Kidney epithelial cell (primary cell): ENCODE measurements around the gene TAF9B. TPM values are rescaled to one million over a fixed set of nuclear protein-coding genes. Genes with fewer than 3 reads are reported as not detected.

ENCODE experiments used
- DNase-seq: peaks from one replicate; pipeline ENCODE4 v3.0.0-alpha.2; 2010; ENCODE audit warnings: low read depth
- H3K27me3 ChIP-seq: 2 replicates; pipeline ENCODE4 v1.6.0; 2011; ENCODE audit warnings: low read length; ENCODE audit not compliant: control insufficient read depth, insufficient read depth
- H3K36me3 ChIP-seq: 2 replicates; pipeline ENCODE4 v1.5.1; 2011; ENCODE audit warnings: low read length; ENCODE audit not compliant: control insufficient read depth, insufficient read depth
- H3K4me3 ChIP-seq: 2 replicates; pipeline ENCODE4 v1.5.1; 2011; ENCODE audit warnings: low read depth, mild to moderate bottlenecking, control low read depth, low read length
- total RNA-seq: library from RNA; depleted of rRNA; stranded (reverse); fragments of >200 nt; gene quantifications from 2 replicates; pipeline ENCODE4 v1.2.3, GENCODE V29; 2015
- TF ChIP-seq, protein P1 (sequence below): IDR thresholded peaks from 2 replicates; pipeline ENCODE4 v1.5.1; 2011; ENCODE audit warnings: mild to moderate bottlenecking, moderate library complexity, low read length, control low read depth, inconsistent platforms; ENCODE audit not compliant: insufficient read depth, poor library complexity, severe bottlenecking

TAF9B gene
- total RNA-seq, 1 donor from 2014 or later: 17.8 TPM

DNA sequence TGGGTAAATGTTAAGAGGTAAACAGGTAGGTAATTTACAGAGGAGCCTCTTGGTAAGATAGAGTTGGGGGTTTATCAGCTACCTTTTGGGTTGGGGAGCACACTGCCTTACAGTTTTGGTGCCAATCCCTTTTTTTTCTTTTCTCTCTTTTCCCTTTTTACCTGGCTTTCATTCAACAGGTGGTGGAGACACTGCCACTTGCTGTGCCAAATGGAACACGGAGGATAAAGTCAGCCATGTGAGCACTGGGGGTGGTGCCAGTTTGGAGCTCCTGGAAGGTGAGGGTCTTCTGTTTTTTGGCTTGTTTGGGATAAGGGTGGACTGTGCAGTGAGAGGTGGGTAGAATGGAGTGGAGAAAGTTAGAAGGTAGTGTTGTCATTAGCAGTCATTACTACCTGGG is 14.3 kb downstream of the TAF9B start:
- Histone ChIP-seq H3K27me3 (no peaks in the 10 kb centered on the region), H3K36me3 (no peaks in the 10 kb centered on the region), H3K4me3 (no peak overlapping the region)
- TF ChIP-seq, protein P1, sequence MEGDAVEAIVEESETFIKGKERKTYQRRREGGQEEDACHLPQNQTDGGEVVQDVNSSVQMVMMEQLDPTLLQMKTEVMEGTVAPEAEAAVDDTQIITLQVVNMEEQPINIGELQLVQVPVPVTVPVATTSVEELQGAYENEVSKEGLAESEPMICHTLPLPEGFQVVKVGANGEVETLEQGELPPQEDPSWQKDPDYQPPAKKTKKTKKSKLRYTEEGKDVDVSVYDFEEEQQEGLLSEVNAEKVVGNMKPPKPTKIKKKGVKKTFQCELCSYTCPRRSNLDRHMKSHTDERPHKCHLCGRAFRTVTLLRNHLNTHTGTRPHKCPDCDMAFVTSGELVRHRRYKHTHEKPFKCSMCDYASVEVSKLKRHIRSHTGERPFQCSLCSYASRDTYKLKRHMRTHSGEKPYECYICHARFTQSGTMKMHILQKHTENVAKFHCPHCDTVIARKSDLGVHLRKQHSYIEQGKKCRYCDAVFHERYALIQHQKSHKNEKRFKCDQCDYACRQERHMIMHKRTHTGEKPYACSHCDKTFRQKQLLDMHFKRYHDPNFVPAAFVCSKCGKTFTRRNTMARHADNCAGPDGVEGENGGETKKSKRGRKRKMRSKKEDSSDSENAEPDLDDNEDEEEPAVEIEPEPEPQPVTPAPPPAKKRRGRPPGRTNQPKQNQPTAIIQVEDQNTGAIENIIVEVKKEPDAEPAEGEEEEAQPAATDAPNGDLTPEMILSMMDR: no peak
- no peak for DNase-seq

DNA sequence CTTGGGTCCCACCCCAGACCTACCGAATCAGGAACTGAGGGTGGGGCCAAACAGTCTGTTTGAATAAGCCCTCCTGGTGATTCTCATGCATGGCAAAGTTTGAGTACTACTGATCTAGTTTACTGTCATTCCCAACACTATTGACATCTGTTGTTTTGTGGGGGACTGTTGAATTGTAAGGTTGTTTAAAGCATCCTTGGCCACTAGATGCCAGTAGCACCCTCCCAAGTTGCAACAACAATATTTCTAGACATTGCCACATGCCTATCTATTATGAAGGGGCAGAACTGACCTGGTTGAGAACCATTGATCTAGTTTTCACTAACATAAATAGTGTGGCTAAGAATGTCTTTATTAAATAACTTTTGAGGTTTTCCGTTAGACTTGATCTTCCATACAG is 15.1 kb downstream of the TAF9B start:
- DNase-seq: no peak
- Histone ChIP-seq H3K27me3 (no peaks in the 10 kb centered on the region), H3K36me3 (no peaks in the 10 kb centered on the region), H3K4me3 (no peak overlapping the region)
- TF ChIP-seq, protein P1: peak; percentile 16

DNA sequence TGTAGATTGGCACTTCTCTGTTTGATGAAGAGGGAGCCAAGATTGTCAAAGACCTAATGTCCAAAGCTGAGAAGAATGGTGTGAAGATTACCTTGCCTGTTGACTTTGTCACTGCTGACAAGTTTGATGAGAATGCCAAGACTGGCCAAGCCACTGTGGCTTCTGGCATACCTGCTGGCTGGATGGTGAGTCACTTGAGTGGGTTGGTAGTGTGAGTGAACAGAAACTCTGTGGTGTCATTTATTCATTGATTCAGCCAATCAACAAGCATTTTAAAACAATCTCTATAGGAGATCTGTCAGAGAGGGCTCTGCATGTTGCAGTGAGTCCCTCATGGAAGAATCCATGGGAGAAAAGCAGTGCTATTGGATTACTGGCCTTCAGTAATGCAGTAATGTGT is 16.3 kb downstream of the TAF9B start:
- H3K4me3 ChIP-seq: no peak overlapping the region
- DNase-seq: peak; percentile 19
- H3K27me3 ChIP-seq: no peaks in the 10 kb centered on the region
- peaks cover 1% of the 10 kb centered on the region for H3K36me3 ChIP-seq
- TF ChIP-seq, protein P1: no peak

DNA sequence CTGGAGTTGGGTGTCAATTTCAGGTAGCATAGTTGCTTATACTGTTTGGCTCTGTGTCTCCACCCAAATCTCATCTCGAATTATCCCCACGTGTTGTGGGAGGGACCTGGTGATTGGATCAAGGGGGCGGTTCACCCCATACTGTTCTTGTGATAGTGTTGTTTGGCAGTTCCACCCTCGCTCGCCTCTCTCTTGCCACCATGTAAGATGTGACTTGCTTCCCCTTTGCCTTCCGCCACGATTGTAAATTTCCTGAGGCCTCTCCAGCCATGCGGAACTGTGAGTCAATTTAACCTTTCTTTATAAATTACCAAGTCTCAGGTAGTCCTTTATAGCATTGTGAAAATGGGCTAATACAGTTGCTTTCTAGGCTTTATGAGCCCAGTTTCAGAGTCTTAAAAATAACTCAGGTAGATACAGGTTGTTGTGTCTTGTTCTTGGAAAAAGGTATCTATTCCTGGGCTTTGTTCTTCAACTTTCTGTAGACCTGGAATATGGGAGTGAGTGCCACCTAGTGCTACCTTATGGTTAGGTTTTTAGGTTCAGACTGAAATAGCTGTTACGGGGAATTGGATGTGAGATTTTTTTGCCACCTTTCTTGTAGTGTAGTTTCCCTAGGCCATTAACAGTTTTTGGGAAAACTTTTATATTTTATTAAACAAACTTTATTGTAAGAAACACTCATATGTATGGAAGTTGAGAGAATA is 19.8 kb downstream of the TAF9B start:
- Histone ChIP-seq H3K27me3 (no peaks in the 10 kb centered on the region), H3K4me3 (no peak overlapping the region), H3K36me3 (peaks cover 1% of the 10 kb centered on the region)
- DNase-seq: no peak
- TF ChIP-seq, protein P1: no peak

DNA sequence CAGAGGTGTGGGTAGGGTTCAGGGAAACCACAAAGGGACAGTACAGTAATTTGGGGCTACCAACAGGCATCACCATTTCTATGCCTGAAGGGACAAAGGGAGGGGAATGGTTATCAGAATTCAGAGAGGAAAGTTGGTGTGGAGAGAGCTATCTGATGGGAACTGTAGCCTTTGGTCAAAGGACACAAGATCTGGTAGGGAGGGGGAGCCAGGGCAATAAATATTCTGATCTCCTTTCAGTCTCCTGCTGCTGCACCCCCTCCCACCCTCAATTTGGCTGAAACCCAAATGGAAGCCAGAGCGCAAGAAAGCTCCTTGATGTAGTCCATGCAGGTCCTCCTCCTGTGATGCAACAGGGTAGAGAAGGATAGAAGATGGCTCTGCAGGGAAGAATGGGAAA is 20.8 kb downstream of the TAF9B start:
- Histone ChIP-seq H3K27me3 (no peaks in the 10 kb centered on the region), H3K4me3 (no peak overlapping the region), H3K36me3 (peaks cover 1% of the 10 kb centered on the region)
- TF ChIP-seq, protein P1: no peak
- no peak for DNase-seq

DNA sequence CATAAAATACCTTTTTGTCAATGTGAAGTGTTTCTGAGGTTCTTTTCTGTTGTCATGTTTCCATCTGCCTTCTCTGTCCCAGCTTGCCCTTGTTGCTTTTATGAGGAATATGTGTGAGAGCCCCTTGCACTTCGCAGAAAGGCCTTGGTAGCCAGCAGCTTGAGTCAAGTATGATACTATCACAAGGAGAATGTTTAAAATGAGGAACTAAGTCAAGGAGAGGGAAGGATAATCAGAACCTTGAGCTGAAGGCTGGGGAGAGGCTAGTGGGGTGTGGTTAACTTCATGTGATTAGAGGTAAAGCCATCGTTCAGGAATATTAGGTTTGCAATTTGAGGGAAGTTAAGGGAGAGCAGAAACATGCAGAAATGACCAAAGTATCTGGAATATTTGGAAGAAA is 22.7 kb downstream of the TAF9B start:
- no peak for DNase-seq
- TF ChIP-seq, protein P1: no peak
- Histone ChIP-seq H3K36me3 (peaks cover 1% of the 10 kb centered on the region), H3K27me3 (no peaks in the 10 kb centered on the region), H3K4me3 (no peak overlapping the region)
